SHP77 treated with DMSO at 0.1 percent for 48 hours (cell line): ENCODE data around the gene KBTBD8.

Source experiments
- DNase-seq: peaks from one replicate; lab custom pipeline; 2025; lab: John Stamatoyannopoulos, UW

KBTBD8 gene

GRCh38 chr3:66997560-66998112, 471 bp upstream of the KBTBD8 start:
- DNase-seq: no peak

- no peak for DNase-seq
Observed at GRCh38 chr3:66998904-66999235, 763 bp downstream of the KBTBD8 start.

GRCh38 chr3:67000009-67000408, 1.9 kb downstream of the KBTBD8 start:
- no peak for DNase-seq

- no peak for DNase-seq
Observed at GRCh38 chr3:67001086-67001861, 3.2 kb downstream of the KBTBD8 start.

GRCh38 chr3:67005974-67006373, 7.9 kb downstream of the KBTBD8 start:
- DNase-seq: no peak

GRCh38 chr3:67006460-67006859, 8.4 kb downstream of the KBTBD8 start:
- DNase-seq: no peak

- no peak for DNase-seq
Observed at GRCh38 chr3:67008388-67008787, 10.3 kb downstream of the KBTBD8 start.

GRCh38 chr3:67009716-67010115, 11.6 kb downstream of the KBTBD8 start:
- no peak for DNase-seq

- no peak for DNase-seq
Observed at GRCh38 chr3:67011414-67012131, 13.5 kb downstream of the KBTBD8 start.

- no peak for DNase-seq
Observed at GRCh38 chr3:67012564-67012963, 14.5 kb downstream of the KBTBD8 start.

- DNase-seq: no peak
Observed at GRCh38 chr3:67015702-67016484, 17.8 kb downstream of the KBTBD8 start.

GRCh38 chr3:67016522-67017080, 18.5 kb downstream of the KBTBD8 start:
- no peak for DNase-seq

GRCh38 chr3:67017211-67017610, 19.1 kb downstream of the KBTBD8 start:
- no peak for DNase-seq

GRCh38 chr3:67018105-67018788, 20.1 kb downstream of the KBTBD8 start:
- no peak for DNase-seq

GRCh38 chr3:67018789-67019526, 20.9 kb downstream of the KBTBD8 start:
- no peak for DNase-seq

- no peak for DNase-seq
Observed at GRCh38 chr3:67028001-67028784, 30.1 kb downstream of the KBTBD8 start.

GRCh38 chr3:67030785-67031740, 33.0 kb downstream of the KBTBD8 start:
- no peak for DNase-seq

GRCh38 chr3:67031986-67032385, 33.9 kb downstream of the KBTBD8 start:
- DNase-seq: no peak

- no peak for DNase-seq
Observed at GRCh38 chr3:67033079-67033478, 35.0 kb downstream of the KBTBD8 start.
